T-cell (primary cell): ENCODE measurements around the gene TSBP1. TPM values are rescaled to one million over a fixed set of nuclear protein-coding genes. Genes with fewer than 3 reads are reported as not detected.

Experiments used
- ATAC-seq, 4 experiments: fragments of 200-7000 bp in 3 of 4; fragments of 150-1000 bp in 1 of 4; cut with Tn5 transposase; replicated peaks in 1 of 4; 1 replicate in 3 of 4; 2 replicates in 1 of 4; pipeline ENCODE4 v1.10.0; 2021; ENCODE audit warnings: moderate library complexity in 3 of 4, mild to moderate bottlenecking in 2 of 4, moderate number of reproducible peaks in 1 of 4
- CTCF ChIA-PET, 2 donors: fragments of 300-600 bp; sonication (Branson Sonifier 250); formaldehyde crosslinking; loops; one replicate each; lab custom pipeline; 2022; ENCODE audit warnings: antibody characterized with exemption in 2 of 2; lab: Charles Lee
- POLR2A ChIA-PET, 2 donors: fragments of 300-600 bp; sonication (Branson Sonifier 250); formaldehyde crosslinking; loops; one replicate each; lab custom pipeline; 2022; ENCODE audit warnings: antibody characterized with exemption in 2 of 2; lab: Charles Lee
- DNase-seq, 35 experiments: peaks; one replicate each; pipeline versions ENCODE4 v3.0.0 to v3.0.0-alpha.2; 2013 to 2023
- H3K27ac ChIP-seq: one replicate; pipeline ENCODE4 v1.5.1; 2013; ENCODE audit warnings: low read length
- H3K27me3 ChIP-seq, 2 experiments: replicated peaks in 1 of 2; 1 replicate in 1 of 2; 2 replicates in 1 of 2; pipeline versions ENCODE4 v1.6.1 to v1.7.0; 2013; ENCODE audit warnings: low read length in 1 of 2, mixed read lengths in 1 of 2; ENCODE audit not compliant: control insufficient read depth in 2 of 2, insufficient read depth in 2 of 2; ENCODE audit errors: extremely low read depth in 1 of 2
- H3K36me3 ChIP-seq, 2 donors: 1 replicate in 1 of 2; 2 replicates in 1 of 2; pipeline versions ENCODE4 v1.6.1 to v1.7.0; 2013; ENCODE audit warnings: low read length in 1 of 2; ENCODE audit not compliant: control insufficient read depth in 2 of 2, insufficient read depth in 1 of 2; ENCODE audit errors: extremely low read depth in 1 of 2
- H3K4me1 ChIP-seq, 2 experiments: 1 replicate in 1 of 2; 2 replicates in 1 of 2; pipeline versions ENCODE4 v1.6.1 to v1.7.0; 2013; ENCODE audit warnings: low read length in 2 of 2, mixed read lengths in 1 of 2; ENCODE audit not compliant: insufficient read depth in 2 of 2, control insufficient read depth in 1 of 2; ENCODE audit errors: extremely low read depth in 1 of 2
- H3K4me3 ChIP-seq, 2 donors: 1 replicate in 1 of 2; 2 replicates in 1 of 2; pipeline versions ENCODE4 v1.5.1 to v1.7.0; 2013; ENCODE audit warnings: mild to moderate bottlenecking in 2 of 2, low read length in 1 of 2, moderate library complexity in 1 of 2; ENCODE audit not compliant: control insufficient read depth in 1 of 2; ENCODE audit errors: extremely low read depth in 1 of 2
- H3K9me3 ChIP-seq: 2 replicates; pipeline ENCODE4 v1.7.0; 2013
- H3K27ac Mint-ChIP-seq, 2 donors: one replicate each; pipeline ENCODE4 v1.8.0; 2020 to 2021; ENCODE audit warnings: mild to moderate bottlenecking in 2 of 2, mixed read lengths in 2 of 2
- H3K27me3 Mint-ChIP-seq, 2 donors: one replicate each; pipeline ENCODE4 v1.8.0; 2021 to 2022; ENCODE audit warnings: mixed read lengths in 2 of 2
- H3K36me3 Mint-ChIP-seq: one replicate; pipeline ENCODE4 v1.8.0; 2021; ENCODE audit warnings: mixed read lengths
- H3K4me1 Mint-ChIP-seq, 3 donors: one replicate each; pipeline ENCODE4 v1.8.0; 2020 to 2022; ENCODE audit warnings: mixed read lengths in 3 of 3, mild to moderate bottlenecking in 1 of 3
- H3K4me3 Mint-ChIP-seq, 3 donors: one replicate each; pipeline ENCODE4 v1.8.0; 2020 to 2022; ENCODE audit warnings: mild to moderate bottlenecking in 3 of 3, mixed read lengths in 3 of 3, moderate library complexity in 3 of 3
- H3K9me3 Mint-ChIP-seq, 3 donors: one replicate each; pipeline ENCODE4 v1.8.0; 2020 to 2022; ENCODE audit warnings: mixed read lengths in 3 of 3
- WGBS: methylation state at CpG from one replicate; pipeline ENCODE4 v1.1.5; 2013; ENCODE audit warnings: missing lambda C conversion rate; ENCODE audit not compliant: insufficient coverage; 5-methylcytosine and 5-hydroxymethylcytosine counted together
- total RNA-seq, 35 experiments: library from RNA in 6 of 35; stranded (reverse) in 6 of 35; fragments of 120-200 nt in 1 of 35; gene quantifications; one replicate each; pipeline versions ENCODE4 v1.2.1 to v1.2.4 and lab custom pipeline; 2013 to 2026

TSBP1 gene
- total RNA-seq, 5 donors from 2014 or later (not counting 1 experiment from before 2014, with no cell fraction given), result not detected

DNA sequence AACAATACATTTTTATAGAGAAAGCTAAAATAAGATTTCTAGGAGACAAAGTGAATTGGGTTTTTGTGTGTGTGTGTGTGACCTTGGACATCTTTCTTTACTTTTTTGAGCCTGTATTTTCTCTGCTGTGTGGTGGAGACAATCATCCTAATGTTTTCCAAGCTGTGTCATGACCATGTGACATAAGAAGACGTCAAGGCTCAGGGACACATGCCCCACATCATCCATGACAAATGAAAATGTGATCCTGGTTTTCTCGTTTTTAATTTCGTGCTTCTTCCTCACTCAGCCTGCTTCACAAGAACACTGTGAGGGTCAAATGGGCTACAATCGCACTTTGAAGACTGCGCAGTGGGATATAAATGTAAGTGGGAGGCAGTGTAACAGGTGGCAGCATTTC, 39.2 kb upstream of the TSBP1 start:
- POLR2A ChIA-PET, result interaction anchor here in 1 of 2 donors (1.0 kb wide), 1 partner anchor 291 kb away, joined by 6 read pairs; no protein-coding TSS in a partner anchor
- no peak for ATAC-seq

DNA sequence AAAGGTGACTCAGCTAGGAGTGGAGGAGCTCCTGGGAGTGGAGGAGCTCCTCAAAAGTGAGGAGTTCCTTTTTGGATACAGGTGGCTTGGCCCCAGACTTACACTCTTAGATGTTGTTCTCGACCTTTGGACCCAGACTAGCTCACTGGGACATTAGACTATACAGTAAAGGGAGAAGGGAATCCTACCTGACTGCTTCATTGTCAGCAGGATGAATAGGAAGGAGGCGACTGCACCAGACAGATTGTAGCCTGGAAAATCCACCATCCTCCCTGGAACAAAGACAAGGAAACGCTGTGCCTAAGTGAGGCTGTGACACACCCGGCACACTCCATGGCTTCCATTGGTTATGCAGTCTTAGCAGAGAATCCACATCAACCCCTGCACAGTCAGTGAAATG, 35.2 kb upstream of the TSBP1 start, which contains the start of gene BTNL2:
Gene BTNL2 (minus strand): TSS at position 325 of the 400 bp plus-strand sequence. CDS start 58 bp downstream, at position 267.
- ChIA-PET POLR2A (no interaction called here), CTCF (interaction anchor here in 1 of 2 donors (1.2 kb wide), 1 partner anchor 379 kb away, joined by 3 read pairs; no protein-coding TSS in a partner anchor)
- Mint-ChIP-seq H3K9me3 (no peaks in the 10 kb centered on the region), H3K36me3 (no peaks in the 10 kb centered on the region), H3K27me3 (peaks cover 42 to 53% of the 10 kb centered on the region in 2 donors), H3K4me3 (no peak within 1 kb of the TSS), H3K27ac (no peak within 1 kb of the TSS), H3K4me1 (no peaks in the 10 kb centered on the region)
- Histone ChIP-seq H3K4me1 (no peaks in the 10 kb centered on the region), H3K9me3 (no peaks in the 10 kb centered on the region), H3K27me3 (peaks cover 0 to 19% of the 10 kb centered on the region in 2 experiments), H3K4me3 (no peak within 1 kb of the TSS), H3K27ac (no peak within 1 kb of the TSS), H3K36me3 (no peaks in the 10 kb centered on the region)
- 86% methylated on average over 4 of the region's 4 CpGs for WGBS
- no peak for DNase-seq
- ATAC-seq, result no peak

More for the DNA sequence above, 39.2 kb upstream of the TSBP1 start:
- Histone ChIP-seq H3K9me3 (no peaks in the 10 kb centered on the region), H3K4me1 (peaks cover 0 to 9% of the 10 kb centered on the region in 2 experiments), H3K27me3 (peaks cover 2 to 25% of the 10 kb centered on the region in 2 experiments), H3K36me3 (no peaks in the 10 kb centered on the region), H3K4me3 (no peak overlapping the region), H3K27ac (no peak overlapping the region)
- no peaks in the 10 kb centered on the region for H3K36me3 Mint-ChIP-seq
- no CpG with 5 or more reads among the region's 5 CpGs for WGBS
- no peak overlapping the region for H3K4me3 Mint-ChIP-seq
- no peaks in the 10 kb centered on the region for H3K9me3 Mint-ChIP-seq
- peaks cover 47 to 63% of the 10 kb centered on the region in 2 donors for H3K27me3 Mint-ChIP-seq
- CTCF ChIA-PET, result interaction anchor here (0.6 to 1.0 kb wide), 5 partner anchors 9 to 461 kb away, joined by 3 to 4 read pairs (median 3); no protein-coding TSS in a partner anchor
- DNase-seq, result no peak
- H3K4me1 Mint-ChIP-seq, result peaks cover 11 to 16% (median 11%) of the 10 kb centered on the region in 3 donors
- H3K27ac Mint-ChIP-seq, result no peak overlapping the region

DNA sequence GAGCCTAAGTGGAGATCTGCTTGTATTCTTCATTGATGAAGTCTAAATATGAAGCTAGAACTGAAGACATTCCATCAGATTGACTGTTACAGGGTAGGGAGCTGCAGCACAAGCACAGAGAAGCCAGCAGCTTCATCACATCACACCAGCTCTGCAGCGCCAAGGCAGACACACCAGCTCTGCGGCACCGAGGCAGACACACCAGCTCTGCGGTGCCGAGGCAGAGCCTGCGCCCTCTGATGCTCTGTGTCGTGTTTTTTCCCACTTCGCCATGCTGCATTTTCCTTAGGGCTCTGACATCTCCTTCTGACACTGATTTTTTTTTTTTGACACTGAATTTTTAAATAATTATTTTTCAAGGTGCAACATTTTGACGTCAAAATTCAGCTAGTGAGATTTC, 34.5 kb upstream of the TSBP1 start:
- CTCF ChIA-PET, result interaction anchor here in 1 of 2 donors (1.2 kb wide), 1 partner anchor 380 kb away, joined by 3 read pairs; no protein-coding TSS in a partner anchor
- peaks cover 40 to 51% of the 10 kb centered on the region in 2 donors for H3K27me3 Mint-ChIP-seq
- 86% methylated on average over 7 of the region's 9 CpGs for WGBS

DNA sequence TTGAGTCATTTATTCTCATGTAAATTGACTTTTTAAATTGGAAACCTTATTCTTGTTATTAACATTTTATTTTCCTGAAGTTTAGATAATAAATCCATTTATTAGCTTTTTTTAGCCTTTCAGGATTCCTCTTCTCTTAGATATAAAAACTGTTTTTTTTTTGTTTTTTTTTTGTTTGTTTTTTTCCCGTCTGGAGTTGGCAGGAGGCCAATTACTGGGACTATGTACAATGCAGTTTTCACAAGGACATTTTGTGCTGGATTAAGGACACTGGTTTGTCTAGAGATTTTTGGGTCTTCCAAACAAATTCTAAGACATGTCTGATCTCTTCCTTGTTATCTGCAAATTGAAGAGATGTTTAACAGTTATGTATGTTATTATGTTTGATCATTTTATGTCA, 34.0 kb upstream of the TSBP1 start:
- POLR2A ChIA-PET, result no interaction called here
- ATAC-seq (no peak), DNase-seq (no peak)
- Mint-ChIP-seq H3K4me3 (no peak overlapping the region), H3K36me3 (no peaks in the 10 kb centered on the region), H3K9me3 (no peaks in the 10 kb centered on the region), H3K4me1 (no peaks in the 10 kb centered on the region), H3K27me3 (peaks cover 40 to 51% of the 10 kb centered on the region in 2 donors), H3K27ac (no peak overlapping the region)
- Histone ChIP-seq H3K4me1 (no peaks in the 10 kb centered on the region), H3K27ac (no peak overlapping the region), H3K36me3 (no peaks in the 10 kb centered on the region), H3K9me3 (no peaks in the 10 kb centered on the region), H3K27me3 (peaks cover 0 to 15% of the 10 kb centered on the region in 2 experiments), H3K4me3 (no peak overlapping the region)
- no CpG with 5 or more reads among the region's 1 CpG for WGBS
- CTCF ChIA-PET, result interaction anchor here (0.6 to 1.2 kb wide), 2 partner anchors 135 to 380 kb away, joined by 3 to 5 read pairs; no protein-coding TSS in a partner anchor

More for the DNA sequence above, 34.5 kb upstream of the TSBP1 start:
- H3K36me3 ChIP-seq, result no peaks in the 10 kb centered on the region
- H3K27ac ChIP-seq, result no peak overlapping the region
- peaks cover 0 to 14% of the 10 kb centered on the region in 2 experiments for H3K27me3 ChIP-seq
- no peak overlapping the region for H3K4me3 Mint-ChIP-seq
- POLR2A ChIA-PET, result interaction anchor here in 1 of 2 donors (0.6 kb wide), 1 partner anchor 400 kb away, joined by 3 read pairs; no protein-coding TSS in a partner anchor
- H3K4me1 Mint-ChIP-seq, result no peaks in the 10 kb centered on the region
- H3K27ac Mint-ChIP-seq, result no peak overlapping the region
- no peaks in the 10 kb centered on the region for H3K36me3 Mint-ChIP-seq
- H3K4me3 ChIP-seq, result no peak overlapping the region
- no peaks in the 10 kb centered on the region for H3K9me3 Mint-ChIP-seq
- no peaks in the 10 kb centered on the region for H3K9me3 ChIP-seq
- DNase-seq (no peak), ATAC-seq (no peak)
- H3K4me1 ChIP-seq, result no peaks in the 10 kb centered on the region

DNA sequence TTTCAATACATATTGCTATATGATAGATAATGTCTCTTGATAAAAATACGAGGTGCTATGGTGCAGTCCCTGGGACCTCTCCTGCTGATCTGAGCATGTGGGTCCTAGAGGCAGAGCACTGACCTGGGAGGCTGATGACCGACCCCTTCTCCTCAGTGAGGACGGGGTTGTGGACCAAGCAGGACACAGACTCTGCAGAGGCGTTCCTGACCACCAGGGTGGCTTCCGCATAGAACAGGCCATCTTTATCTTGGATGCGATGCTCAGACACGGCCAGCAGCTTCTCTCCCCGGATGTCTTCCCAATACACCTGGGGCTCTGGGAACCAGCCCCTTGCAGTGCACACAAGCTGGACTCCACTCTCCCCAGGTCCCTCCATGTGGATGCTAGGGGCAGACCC, 31.1 kb upstream of the TSBP1 start:
- Mint-ChIP-seq H3K36me3 (no peaks in the 10 kb centered on the region), H3K4me3 (no peak overlapping the region), H3K4me1 (no peaks in the 10 kb centered on the region), H3K27ac (no peak overlapping the region), H3K9me3 (no peaks in the 10 kb centered on the region), H3K27me3 (peaks cover 38 to 44% of the 10 kb centered on the region in 2 donors)
- peaks cover 0 to 13% of the 10 kb centered on the region in 2 experiments for H3K27me3 ChIP-seq
- CTCF ChIA-PET, result interaction anchor here in 1 of 2 donors (0.6 kb wide), 1 partner anchor 8 kb away, joined by 3 read pairs; no protein-coding TSS in a partner anchor
- no peak overlapping the region for H3K27ac ChIP-seq
- POLR2A ChIA-PET, result no interaction called here
- no peaks in the 10 kb centered on the region for H3K4me1 ChIP-seq
- no peaks in the 10 kb centered on the region for H3K36me3 ChIP-seq
- WGBS, result 86% methylated on average over 7 of the region's 8 CpGs
- DNase-seq, result no peak
- ATAC-seq, result no peak
- no peak overlapping the region for H3K4me3 ChIP-seq
- no peaks in the 10 kb centered on the region for H3K9me3 ChIP-seq

DNA sequence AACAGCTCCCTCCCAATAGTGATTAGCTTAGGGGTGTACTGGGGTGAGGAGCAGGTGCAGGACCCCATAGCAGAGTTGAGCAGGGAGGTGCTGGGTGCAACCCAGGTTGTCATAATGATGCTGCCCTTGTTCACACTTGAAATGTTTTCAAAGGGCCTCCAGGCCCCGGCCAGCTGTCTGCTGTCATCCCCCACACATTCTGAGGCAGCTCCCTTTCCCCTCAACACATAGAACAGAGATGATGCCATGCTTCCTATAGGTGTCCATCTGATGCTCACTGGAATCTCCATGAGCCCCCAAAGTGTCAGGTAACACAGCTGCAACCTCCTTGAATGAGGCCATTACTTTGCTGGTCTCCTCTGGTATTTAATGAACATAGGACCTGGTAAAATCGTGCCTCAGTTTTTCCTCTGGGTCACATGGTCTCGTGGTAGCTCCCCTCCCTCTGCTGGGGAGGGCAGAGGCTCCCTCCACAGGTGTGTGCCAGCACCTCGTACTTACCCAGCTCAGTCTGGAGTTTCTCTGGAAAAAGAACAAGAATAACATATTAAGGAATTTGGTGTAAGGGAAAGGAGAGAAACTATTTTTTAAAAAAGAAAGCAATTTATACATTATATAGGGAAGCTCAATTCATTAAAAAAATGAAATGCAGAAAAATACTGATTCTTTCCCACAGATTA, 29.7 kb upstream of the TSBP1 start:
- H3K4me3 ChIP-seq, result no peak overlapping the region
- H3K4me3 Mint-ChIP-seq, result no peak overlapping the region
- DNase-seq, result no peak
- H3K36me3 ChIP-seq, result no peaks in the 10 kb centered on the region
- POLR2A ChIA-PET, result no interaction called here
- no peak overlapping the region for H3K27ac ChIP-seq
- no peaks in the 10 kb centered on the region for H3K9me3 Mint-ChIP-seq
- H3K9me3 ChIP-seq, result no peaks in the 10 kb centered on the region
- ATAC-seq, result no peak
- peaks cover 0 to 13% of the 10 kb centered on the region in 2 experiments for H3K27me3 ChIP-seq
- no peaks in the 10 kb centered on the region for H3K4me1 ChIP-seq
- no peaks in the 10 kb centered on the region for H3K4me1 Mint-ChIP-seq
- WGBS, result 86% methylated on average over 1 of the region's 4 CpGs
- H3K36me3 Mint-ChIP-seq, result no peaks in the 10 kb centered on the region
- peaks cover 32 to 38% of the 10 kb centered on the region in 2 donors for H3K27me3 Mint-ChIP-seq
- no peak overlapping the region for H3K27ac Mint-ChIP-seq
- CTCF ChIA-PET, result interaction anchor here in 1 of 2 donors (0.7 kb wide), 1 partner anchor 9 kb away, joined by 4 read pairs; no protein-coding TSS in a partner anchor
